ENCODE data around the gene ZNF280B. TPM values are rescaled to one million over a fixed set of nuclear protein-coding genes. Genes with fewer than 3 reads are reported as not detected.

Gene ZNF280B
- 1 to 10 TPM; 1.8 to 2.1 (median 1.9) TPM for total RNA-seq
- total RNA-seq (2013), result 3.0 TPM
- total RNA-seq, result 1.7 to 10.0 (median 4.2) reads per million in 29 experiments

GRCh38 chr22:22508274-22509176 lies at the start of gene ZNF280B:
TSS of gene ZNF280B (minus strand) at chr22:22508742. CDS start at chr22:22489398, 19,344 bp downstream.
- H3K4me3 ChIP-seq (ENCODE audit: control insufficient read depth in 1 of 2, extremely low read depth in 1 of 2, low read length in 1 of 2), result peak within 1 kb of the TSS; percentile 79 to 83
- H3K9me3 Mint-ChIP-seq, result peaks cover 0 to 5% (median 0%) of the 10 kb centered on the region in 3 donors
- no peaks in the 10 kb centered on the region for H3K9me3 ChIP-seq
- H3K36me3 Mint-ChIP-seq, result peaks cover 19% of the 10 kb centered on the region
- H3K4me1 Mint-ChIP-seq, result peaks cover 17 to 23% (median 18%) of the 10 kb centered on the region in 3 donors
- no peak within 1 kb of the TSS for H3K27ac ChIP-seq (ENCODE audit: low read length)
- H3K36me3 ChIP-seq (ENCODE audit: control insufficient read depth in 2 of 2, extremely low read depth in 1 of 2, insufficient read depth in 1 of 2, low read length in 1 of 2), result no peaks in the 10 kb centered on the region
- H3K4me1 ChIP-seq (ENCODE audit: control insufficient read depth in 1 of 2, extremely low read depth in 1 of 2, insufficient read depth in 2 of 2, low read length in 2 of 2), result peaks cover 2 to 12% of the 10 kb centered on the region in 2 experiments
- peaks cover 7 to 13% of the 10 kb centered on the region in 2 donors for H3K27me3 Mint-ChIP-seq
- peak within 1 kb of the TSS in 1 of 2 donors; percentile 12 for H3K27ac Mint-ChIP-seq
- CTCF ChIA-PET, result interaction anchor here in 1 of 2 donors (0.5 to 1.0 kb wide), 4 partner anchors 12 to 311 kb away, joined by 3 read pairs; no protein-coding TSS in a partner anchor
- peaks cover 0 to 3% of the 10 kb centered on the region in 2 experiments for H3K27me3 ChIP-seq (replicated peaks in 1 of 2; ENCODE audit: control insufficient read depth in 2 of 2, extremely low read depth in 1 of 2, insufficient read depth in 2 of 2, low read length in 1 of 2)
- peak within 1 kb of the TSS; percentile 76 to 82 (median 81) for H3K4me3 Mint-ChIP-seq
- DNase-seq, result peak; percentile 67 to 90 (median 77)
- peak; percentile 98 to 99 (median 99) for ATAC-seq (replicated peaks in 1 of 4)
- POLR2A ChIA-PET, result no interaction called here
- WGBS (ENCODE audit: insufficient coverage), result 3% methylated on average over 62 of the region's 72 CpGs

GRCh38 chr22:22556995-22557925 lies 48.7 kb upstream of the ZNF280B start:
- Histone ChIP-seq H3K4me3 (ENCODE audit: control insufficient read depth in 1 of 2, extremely low read depth in 1 of 2, low read length in 1 of 2) (no peak overlapping the region), H3K9me3 (no peaks in the 10 kb centered on the region), H3K27me3 (replicated peaks in 1 of 2; ENCODE audit: control insufficient read depth in 2 of 2, extremely low read depth in 1 of 2, insufficient read depth in 2 of 2, low read length in 1 of 2) (peaks cover 0 to 9% of the 10 kb centered on the region in 2 experiments), H3K27ac (ENCODE audit: low read length) (no peak overlapping the region), H3K36me3 (ENCODE audit: control insufficient read depth in 2 of 2, extremely low read depth in 1 of 2, insufficient read depth in 1 of 2, low read length in 1 of 2) (no peaks in the 10 kb centered on the region), H3K4me1 (ENCODE audit: control insufficient read depth in 1 of 2, extremely low read depth in 1 of 2, insufficient read depth in 2 of 2, low read length in 2 of 2) (peaks cover 0 to 8% of the 10 kb centered on the region in 2 experiments)
- Mint-ChIP-seq H3K4me1 (peaks cover 0 to 4% (median 4%) of the 10 kb centered on the region in 3 donors), H3K27me3 (no peaks in the 10 kb centered on the region), H3K4me3 (no peak overlapping the region), H3K36me3 (no peaks in the 10 kb centered on the region), H3K27ac (no peak overlapping the region), H3K9me3 (no peaks in the 10 kb centered on the region)
- ChIA-PET CTCF (no interaction called here), POLR2A (no interaction called here)
- ATAC-seq (replicated peaks in 1 of 4), result no peak
- 94% methylated on average over 27 of the region's 38 CpGs for WGBS (ENCODE audit: insufficient coverage)
- DNase-seq, result no peak

GRCh38 chr22:22556578-22556977 lies 48.0 kb upstream of the ZNF280B start:
- no peak overlapping the region for H3K27ac Mint-ChIP-seq
- WGBS (ENCODE audit: insufficient coverage), result 93% methylated on average over 14 of the region's 14 CpGs
- H3K4me3 ChIP-seq (ENCODE audit: control insufficient read depth in 1 of 2, extremely low read depth in 1 of 2, low read length in 1 of 2), result no peak overlapping the region
- DNase-seq (no peak), ATAC-seq (replicated peaks in 1 of 4) (no peak)
- ChIA-PET POLR2A (no interaction called here), CTCF (no interaction called here)
- H3K36me3 Mint-ChIP-seq, result no peaks in the 10 kb centered on the region
- no peak overlapping the region for H3K27ac ChIP-seq (ENCODE audit: low read length)
- H3K4me3 Mint-ChIP-seq, result no peak overlapping the region
- no peaks in the 10 kb centered on the region for H3K9me3 Mint-ChIP-seq
- H3K4me1 Mint-ChIP-seq, result peaks cover 0 to 4% (median 4%) of the 10 kb centered on the region in 3 donors
- peaks cover 0 to 9% of the 10 kb centered on the region in 2 experiments for H3K27me3 ChIP-seq (replicated peaks in 1 of 2; ENCODE audit: control insufficient read depth in 2 of 2, extremely low read depth in 1 of 2, insufficient read depth in 2 of 2, low read length in 1 of 2)
- no peaks in the 10 kb centered on the region for H3K9me3 ChIP-seq
- no peaks in the 10 kb centered on the region for H3K27me3 Mint-ChIP-seq
- H3K36me3 ChIP-seq (ENCODE audit: control insufficient read depth in 2 of 2, extremely low read depth in 1 of 2, insufficient read depth in 1 of 2, low read length in 1 of 2), result no peaks in the 10 kb centered on the region
- H3K4me1 ChIP-seq (ENCODE audit: control insufficient read depth in 1 of 2, extremely low read depth in 1 of 2, insufficient read depth in 2 of 2, low read length in 2 of 2), result peaks cover 0 to 8% of the 10 kb centered on the region in 2 experiments

- DNase-seq (no peak), ATAC-seq (replicated peaks in 1 of 4) (no peak)
- Mint-ChIP-seq H3K9me3 (no peaks in the 10 kb centered on the region), H3K4me3 (no peak overlapping the region), H3K27ac (no peak overlapping the region), H3K27me3 (no peaks in the 10 kb centered on the region), H3K36me3 (no peaks in the 10 kb centered on the region), H3K4me1 (peaks cover 0 to 4% (median 4%) of the 10 kb centered on the region in 3 donors)
- 89% methylated on average over 5 of the region's 9 CpGs for WGBS (ENCODE audit: insufficient coverage)
- peaks cover 0 to 8% of the 10 kb centered on the region in 2 experiments for H3K4me1 ChIP-seq (ENCODE audit: control insufficient read depth in 1 of 2, extremely low read depth in 1 of 2, insufficient read depth in 2 of 2, low read length in 2 of 2)
- no peak overlapping the region for H3K27ac ChIP-seq (ENCODE audit: low read length)
- H3K9me3 ChIP-seq, result no peaks in the 10 kb centered on the region
- peaks cover 0 to 9% of the 10 kb centered on the region in 2 experiments for H3K27me3 ChIP-seq (replicated peaks in 1 of 2; ENCODE audit: control insufficient read depth in 2 of 2, extremely low read depth in 1 of 2, insufficient read depth in 2 of 2, low read length in 1 of 2)
- no peak overlapping the region for H3K4me3 ChIP-seq (ENCODE audit: control insufficient read depth in 1 of 2, extremely low read depth in 1 of 2, low read length in 1 of 2)
- ChIA-PET CTCF (no interaction called here), POLR2A (no interaction called here)
- no peaks in the 10 kb centered on the region for H3K36me3 ChIP-seq (ENCODE audit: control insufficient read depth in 2 of 2, extremely low read depth in 1 of 2, insufficient read depth in 1 of 2, low read length in 1 of 2)
These were observed 47.1 kb upstream of the ZNF280B start for GRCh38 chr22:22555596-22555995.

- Mint-ChIP-seq H3K4me1 (peaks cover 0 to 4% (median 4%) of the 10 kb centered on the region in 3 donors), H3K36me3 (no peaks in the 10 kb centered on the region), H3K9me3 (no peaks in the 10 kb centered on the region), H3K27me3 (no peaks in the 10 kb centered on the region), H3K4me3 (no peak overlapping the region), H3K27ac (no peak overlapping the region)
- H3K27ac ChIP-seq (ENCODE audit: low read length), result no peak overlapping the region
- DNase-seq (no peak), ATAC-seq (replicated peaks in 1 of 4) (no peak)
- WGBS (ENCODE audit: insufficient coverage), result 92% methylated on average over 4 of the region's 4 CpGs
- H3K4me3 ChIP-seq (ENCODE audit: control insufficient read depth in 1 of 2, extremely low read depth in 1 of 2, low read length in 1 of 2), result no peak overlapping the region
- no peaks in the 10 kb centered on the region for H3K36me3 ChIP-seq (ENCODE audit: control insufficient read depth in 2 of 2, extremely low read depth in 1 of 2, insufficient read depth in 1 of 2, low read length in 1 of 2)
- H3K4me1 ChIP-seq (ENCODE audit: control insufficient read depth in 1 of 2, extremely low read depth in 1 of 2, insufficient read depth in 2 of 2, low read length in 2 of 2), result peaks cover 0 to 8% of the 10 kb centered on the region in 2 experiments
- POLR2A ChIA-PET, result no interaction called here
- peaks cover 0 to 9% of the 10 kb centered on the region in 2 experiments for H3K27me3 ChIP-seq (replicated peaks in 1 of 2; ENCODE audit: control insufficient read depth in 2 of 2, extremely low read depth in 1 of 2, insufficient read depth in 2 of 2, low read length in 1 of 2)
- no peaks in the 10 kb centered on the region for H3K9me3 ChIP-seq
- CTCF ChIA-PET, result no interaction called here
These were observed 46.2 kb upstream of the ZNF280B start for GRCh38 chr22:22554587-22555284.
